B cell (primary cell): Measurements from ENCODE around the gene SPRYD3. TPM values are rescaled to one million over a fixed set of nuclear protein-coding genes. Genes with fewer than 3 reads are reported as not detected.

ENCODE experiments used
- ATAC-seq: fragments of 200-7000 bp; cut with Tn5 transposase; one replicate; pipeline ENCODE4 v1.10.0; 2021; ENCODE audit warnings: low read depth, mild to moderate bottlenecking, moderate number of reproducible peaks, moderate library complexity
- CTCF ChIA-PET: fragments of 350-600 bp; sonication (Branson Sonifier 250); formaldehyde crosslinking; loops from one replicate; lab custom pipeline; 2021; ENCODE audit warnings: antibody characterized with exemption, inconsistent platforms; lab: Charles Lee
- POLR2A ChIA-PET: fragments of 350-600 bp; sonication (Branson Sonifier 250); formaldehyde crosslinking; loops from one replicate; lab custom pipeline; 2021; ENCODE audit warnings: antibody characterized with exemption; lab: Charles Lee
- DNase-seq: peaks from one replicate; pipeline ENCODE4 v3.0.0; 2013
- H2AFZ ChIP-seq: 2 replicates; pipeline ENCODE4 v1.6.1; 2012; ENCODE audit warnings: mild to moderate bottlenecking, low read depth, low read length; ENCODE audit not compliant: insufficient read depth, poor library complexity, severe bottlenecking
- H3K27ac ChIP-seq, 2 donors: 1 replicate in 1 of 2; 2 replicates in 1 of 2; pipeline ENCODE4 v1.5.1; 2012 to 2013; ENCODE audit warnings: low read length in 2 of 2, mild to moderate bottlenecking in 2 of 2, moderate library complexity in 1 of 2
- H3K27me3 ChIP-seq, 4 experiments: fragments of 200-600 bp in 1 of 4; sonication (generic) in 1 of 4; replicated peaks in 1 of 4; 1 replicate in 2 of 4; 2 replicates in 2 of 4; pipeline versions ENCODE4 v1.6.1 to v1.7.0; 2013 to 2016; ENCODE audit warnings: low read length in 3 of 4, mild to moderate bottlenecking in 2 of 4, mixed read lengths in 1 of 4, moderate library complexity in 1 of 4; ENCODE audit not compliant: insufficient read depth in 4 of 4, control insufficient read depth in 3 of 4; ENCODE audit errors: control extremely low read depth in 1 of 4
- H3K36me3 ChIP-seq, 2 experiments: replicated peaks in 1 of 2; 1 replicate in 1 of 2; 2 replicates in 1 of 2; pipeline versions ENCODE4 v1.6.1 to v1.7.1; 2013; ENCODE audit warnings: low read length in 1 of 2; ENCODE audit not compliant: insufficient read depth in 2 of 2, control insufficient read depth in 1 of 2; ENCODE audit errors: control extremely low read depth in 1 of 2, extremely low read depth in 1 of 2
- H3K4me1 ChIP-seq, 2 donors: fragments of 200-600 bp in 1 of 2; sonication (generic) in 1 of 2; 1 replicate in 1 of 2; 2 replicates in 1 of 2; pipeline versions ENCODE4 v1.5.1 to v1.6.1; 2013 to 2017; ENCODE audit warnings: low read length in 2 of 2; ENCODE audit not compliant: control insufficient read depth in 2 of 2, insufficient read depth in 2 of 2
- H3K4me2 ChIP-seq: replicated peaks from 2 replicates; pipeline ENCODE3; 2012; ENCODE audit warnings: mild to moderate bottlenecking, low read depth, low read length; ENCODE audit not compliant: poor library complexity, severe bottlenecking
- H3K4me3 ChIP-seq, 5 experiments: fragments of 200-600 bp in 1 of 5; sonication (generic) in 1 of 5; 1 replicate in 3 of 5; 2 replicates in 2 of 5; pipeline versions ENCODE4 v1.5.1 to v1.7.0; 2011 to 2016; ENCODE audit warnings: low read length in 4 of 5, mild to moderate bottlenecking in 4 of 5, low read depth in 2 of 5, control low read depth in 1 of 5, moderate library complexity in 1 of 5; ENCODE audit not compliant: insufficient read depth in 1 of 5; ENCODE audit errors: control extremely low read depth in 1 of 5, extremely low read depth in 1 of 5
- H3K79me2 ChIP-seq: fragments of 200-600 bp; sonication (generic); one replicate; pipeline ENCODE4 v1.6.0; 2016; ENCODE audit warnings: low read length; ENCODE audit not compliant: control insufficient read depth, insufficient read depth
- H3K9ac ChIP-seq: fragments of 200-600 bp; sonication (generic); 2 replicates; pipeline ENCODE4 v1.6.1; 2017; ENCODE audit warnings: mild to moderate bottlenecking, low read length, moderate library complexity
- H3K9me3 ChIP-seq, 3 donors: one replicate each; pipeline versions ENCODE4 v1.6.1 to v1.7.1; 2013; ENCODE audit warnings: low read length in 2 of 3; ENCODE audit not compliant: control insufficient read depth in 2 of 3, insufficient read depth in 1 of 3; ENCODE audit errors: control extremely low read depth in 1 of 3
- H4K20me1 ChIP-seq: 2 replicates; pipeline ENCODE4 v1.6.0; 2012; ENCODE audit warnings: mild to moderate bottlenecking, low read length; ENCODE audit not compliant: insufficient read depth, control insufficient read depth, poor library complexity, severe bottlenecking
- H3K27ac Mint-ChIP-seq: one replicate; pipeline ENCODE4 v1.8.0; 2021; ENCODE audit warnings: mixed read lengths
- H3K27me3 Mint-ChIP-seq: one replicate; pipeline ENCODE4 v1.8.0; 2021; ENCODE audit warnings: mixed read lengths
- H3K4me1 Mint-ChIP-seq: one replicate; pipeline ENCODE4 v1.8.0; 2021; ENCODE audit warnings: mixed read lengths
- H3K4me3 Mint-ChIP-seq: one replicate; pipeline ENCODE4 v1.8.0; 2021; ENCODE audit warnings: mixed read lengths
- H3K9me3 Mint-ChIP-seq: one replicate; pipeline ENCODE4 v1.8.0; 2022; ENCODE audit warnings: mixed read lengths; ENCODE audit not compliant: insufficient read depth
- CTCF ChIP-seq: fragments of 200-600 bp; IDR thresholded peaks from one replicate; pipeline ENCODE4 v1.8.0; 2022; ENCODE audit warnings: antibody characterized with exemption, mild to moderate bottlenecking
- EZH2 ChIP-seq: IDR thresholded peaks from 2 replicates; pipeline ENCODE4 v1.6.1; 2012; ENCODE audit warnings: borderline replicate concordance, low read depth, mild to moderate bottlenecking, moderate library complexity, low read length; ENCODE audit not compliant: insufficient read depth, poor library complexity, severe bottlenecking
- WGBS: methylation state at CpG from one replicate; pipeline ENCODE4 v1.1.5; 2013; ENCODE audit warnings: missing lambda C conversion rate; ENCODE audit not compliant: insufficient coverage; 5-methylcytosine and 5-hydroxymethylcytosine counted together
- intact Hi-C: fragments of 100-400 bp; cut with micrococcal nuclease; formaldehyde crosslinking; loops from one replicate; pipeline ENCODE4 v1.10.0; 2022
- polyA plus RNA-seq: library from polyadenylated mRNA; depleted of rRNA; stranded (reverse); fragments of >200 nt; gene quantifications from 2 replicates; pipeline ENCODE4 v1.2.3, GENCODE V29; 2012
- total RNA-seq, 2 donors: library from RNA; stranded (reverse); fragments of 120-200 nt in 1 of 2; gene quantifications; 1 replicate in 1 of 2; 2 replicates in 1 of 2; pipeline versions ENCODE4 v1.2.3 to v1.2.4, GENCODE V29; 2013 to 2022

SPRYD3 gene
- total and polyA plus RNA-seq, 2 donors (not counting 1 experiment from before 2014, with no cell fraction given) = 15.9 to 43.3 TPM

GRCh38 chr12:53060064-53060720 is 19.0 kb downstream of the SPRYD3 start:
- no peak overlapping the region for H3K9ac ChIP-seq
- CTCF ChIA-PET = interaction anchor here (0.8 to 14.1 kb wide), 2 partner anchors 12 to 38 kb away, joined by 4 to 344 read pairs; partner anchors contain the start of genes IGFBP6 and SOAT2
- peaks cover under 1% of the 10 kb centered on the region for H3K4me1 Mint-ChIP-seq
- H3K36me3 ChIP-seq = peaks cover 0 to 15% of the 10 kb centered on the region in 2 experiments
- POLR2A ChIA-PET = interaction anchor here (0.5 to 0.6 kb wide), 3 partner anchors 120 to 697 kb away, joined by 3 to 11 read pairs (median 3); partner anchors contain the start of genes CSAD, ITGB7 and ZNF740
- H2AFZ ChIP-seq = no peak overlapping the region
- intact Hi-C loops = no loop called here
- no peak for DNase-seq
- H3K4me3 ChIP-seq = no peak overlapping the region
- H3K4me2 ChIP-seq = no peak overlapping the region
- H3K27ac Mint-ChIP-seq = no peak overlapping the region
- ATAC-seq = no peak
- no peak overlapping the region for H3K27ac ChIP-seq
- H3K9me3 Mint-ChIP-seq = no peaks in the 10 kb centered on the region
- H3K27me3 ChIP-seq = peaks cover 0 to 10% (median 0%) of the 10 kb centered on the region in 4 experiments
- H4K20me1 ChIP-seq = peaks cover 10% of the 10 kb centered on the region
- H3K4me1 ChIP-seq = no peaks in the 10 kb centered on the region
- H3K79me2 ChIP-seq = no peaks in the 10 kb centered on the region
- no peak overlapping the region for H3K4me3 Mint-ChIP-seq
- no peak for TF ChIP-seq CTCF
- TF ChIP-seq EZH2 = no peak
- H3K27me3 Mint-ChIP-seq = no peaks in the 10 kb centered on the region
- WGBS = 87% methylated on average over 14 of the region's 17 CpGs
- H3K9me3 ChIP-seq = peaks cover 0 to 3% (median 0%) of the 10 kb centered on the region in 3 donors
